RPMI7951 (cell line): Measurements from ENCODE around the gene MAL. TPM values are rescaled to one million over a fixed set of nuclear protein-coding genes. Genes with fewer than 3 reads are reported as not detected.

ENCODE experiments used
- DNase-seq: peaks from one replicate; pipeline ENCODE4 v3.0.0-alpha.2; 2012; ENCODE audit warnings: low read depth
- total RNA-seq: library from RNA; depleted of rRNA; stranded (reverse); fragments of >200 nt; shearing (Covaris generic); gene quantifications from 2 replicates; pipeline ENCODE4 v1.2.3, GENCODE V29; 2014

MAL gene
- total RNA-seq, 1 experiment from 2014 or later: not detected

GRCh38 chr2:95016616-95017015 lies 8.9 kb upstream of the MAL start:
- DNase-seq: no peak

- no peak for DNase-seq
These were observed 8.4 kb upstream of the MAL start for GRCh38 chr2:95017071-95017501.

GRCh38 chr2:95017836-95018235 lies 7.7 kb upstream of the MAL start:
- DNase-seq: no peak

- DNase-seq: no peak
These were observed 7.2 kb upstream of the MAL start for GRCh38 chr2:95018301-95018700.

- DNase-seq: no peak
These were observed 6.5 kb upstream of the MAL start for GRCh38 chr2:95018861-95019550.

- DNase-seq: no peak
These were observed 5.9 kb upstream of the MAL start for GRCh38 chr2:95019572-95019971.

GRCh38 chr2:95020275-95021022 lies 5.1 kb upstream of the MAL start:
- DNase-seq: no peak

- no peak for DNase-seq
These were observed 4.5 kb upstream of the MAL start for GRCh38 chr2:95021023-95021416.

- no peak for DNase-seq
These were observed 3.7 kb upstream of the MAL start for GRCh38 chr2:95021847-95022246.

GRCh38 chr2:95022309-95023221 lies 2.9 kb upstream of the MAL start:
- peak; percentile 58 for DNase-seq

GRCh38 chr2:95023222-95023597 lies 2.3 kb upstream of the MAL start:
- no peak for DNase-seq

GRCh38 chr2:95024371-95024770 lies 1.1 kb upstream of the MAL start:
- DNase-seq: no peak

GRCh38 chr2:95024960-95025405 lies 525 bp upstream of the MAL start:
- DNase-seq: no peak

GRCh38 chr2:95026471-95027368 lies 1.2 kb downstream of the MAL start:
- DNase-seq: no peak

GRCh38 chr2:95027369-95027720 lies 1.8 kb downstream of the MAL start:
- DNase-seq: no peak

- peak; percentile 34 for DNase-seq
These were observed 4.4 kb downstream of the MAL start for GRCh38 chr2:95029898-95030341.

GRCh38 chr2:95030496-95030895 lies 5.0 kb downstream of the MAL start:
- DNase-seq: no peak

- DNase-seq: no peak
These were observed 5.7 kb downstream of the MAL start for GRCh38 chr2:95031076-95031725.

GRCh38 chr2:95031726-95032116 lies 6.2 kb downstream of the MAL start:
- no peak for DNase-seq

GRCh38 chr2:95032341-95032740 lies 6.8 kb downstream of the MAL start:
- no peak for DNase-seq
